CD14-positive monocyte (primary cell): ENCODE results near the gene STRN. TPM values are rescaled to one million over a fixed set of nuclear protein-coding genes. Genes with fewer than 3 reads are reported as not detected.

Experiments
- DNase-seq, 3 donors: peaks; one replicate each; pipeline ENCODE4 v3.0.0-alpha.2; 2011 to 2022
- H2AFZ ChIP-seq: 2 replicates; pipeline ENCODE4 v1.6.0; 2012; ENCODE audit warnings: mild to moderate bottlenecking, low read depth, low read length, inconsistent platforms; ENCODE audit not compliant: insufficient read depth, poor library complexity, severe bottlenecking
- H3K27ac ChIP-seq, 2 donors: 1 replicate in 1 of 2; 2 replicates in 1 of 2; pipeline ENCODE4 v1.5.1; 2012 to 2013; ENCODE audit warnings: low read length in 2 of 2, control low read depth in 1 of 2, inconsistent platforms in 1 of 2, low read depth in 1 of 2, mild to moderate bottlenecking in 1 of 2
- H3K27me3 ChIP-seq, 2 donors: one replicate each; pipeline versions ENCODE4 v1.6.0 to v1.6.1; 2011 to 2013; ENCODE audit warnings: low read length in 2 of 2; ENCODE audit not compliant: control insufficient read depth in 2 of 2, insufficient read depth in 2 of 2
- H3K36me3 ChIP-seq, 2 donors: replicated peaks in 1 of 2; 1 replicate in 1 of 2; 2 replicates in 1 of 2; pipeline versions ENCODE4 v1.5.1 to v1.6.1; 2012 to 2013; ENCODE audit warnings: low read length in 2 of 2, control low read depth in 1 of 2, inconsistent platforms in 1 of 2, mild to moderate bottlenecking in 1 of 2; ENCODE audit not compliant: insufficient read depth in 2 of 2, control insufficient read depth in 1 of 2
- H3K4me1 ChIP-seq, 2 donors: 1 replicate in 1 of 2; 2 replicates in 1 of 2; pipeline versions ENCODE4 v1.5.1 to v1.6.1; 2012 to 2013; ENCODE audit warnings: low read length in 2 of 2, control low read depth in 1 of 2, inconsistent platforms in 1 of 2, mild to moderate bottlenecking in 1 of 2, moderate library complexity in 1 of 2; ENCODE audit not compliant: insufficient read depth in 2 of 2, control insufficient read depth in 1 of 2
- H3K4me2 ChIP-seq: replicated peaks from 2 replicates; pipeline ENCODE3; 2012; ENCODE audit warnings: low read length, moderate library complexity, mild to moderate bottlenecking; ENCODE audit not compliant: poor library complexity, severe bottlenecking; ENCODE audit errors: extremely low read depth
- H3K4me3 ChIP-seq, 3 experiments: fragments of 200-600 bp in 1 of 3; sonication (generic) in 1 of 3; replicated peaks in 1 of 3; 1 replicate in 2 of 3; 2 replicates in 1 of 3; pipeline ENCODE4 v1.5.1; 2011 to 2013; ENCODE audit warnings: low read length in 3 of 3, mild to moderate bottlenecking in 3 of 3, control low read depth in 2 of 3, low read depth in 2 of 3, inconsistent platforms in 1 of 3, moderate library complexity in 1 of 3
- H3K79me2 ChIP-seq: 2 replicates; pipeline ENCODE4 v1.6.0; 2012; ENCODE audit warnings: mild to moderate bottlenecking, control low read depth, inconsistent platforms, low read length, moderate library complexity; ENCODE audit not compliant: insufficient read depth
- H3K9ac ChIP-seq: 2 replicates; pipeline ENCODE4 v1.6.0; 2017; ENCODE audit warnings: low read length, mild to moderate bottlenecking; ENCODE audit not compliant: insufficient read depth, poor library complexity, severe bottlenecking
- H3K9me3 ChIP-seq, 2 donors: replicated peaks in 1 of 2; 1 replicate in 1 of 2; 2 replicates in 1 of 2; pipeline versions ENCODE4 v1.5.1 to v1.6.1; 2012 to 2013; ENCODE audit warnings: low read length in 2 of 2, control low read depth in 1 of 2; ENCODE audit not compliant: control insufficient read depth in 1 of 2, insufficient read depth in 1 of 2
- H4K20me1 ChIP-seq: 2 replicates; pipeline ENCODE4 v1.6.0; 2012; ENCODE audit warnings: mild to moderate bottlenecking, low read length, control low read depth, moderate library complexity; ENCODE audit not compliant: insufficient read depth
- H3K27ac Mint-ChIP-seq, 7 donors: one replicate each; pipeline ENCODE4 v1.8.0; 2020; ENCODE audit warnings: mild to moderate bottlenecking in 7 of 7, mixed read lengths in 7 of 7, moderate library complexity in 6 of 7, inconsistent platforms in 2 of 7
- H3K27me3 Mint-ChIP-seq, 3 donors: one replicate each; pipeline ENCODE4 v1.8.0; 2021 to 2022; ENCODE audit warnings: low read depth in 3 of 3, mild to moderate bottlenecking in 3 of 3, mixed read lengths in 3 of 3, moderate library complexity in 3 of 3, inconsistent platforms in 1 of 3
- H3K36me3 Mint-ChIP-seq, 2 donors: one replicate each; pipeline ENCODE4 v1.8.0; 2020; ENCODE audit warnings: mixed read lengths in 2 of 2, inconsistent platforms in 1 of 2, mild to moderate bottlenecking in 1 of 2
- H3K4me1 Mint-ChIP-seq: one replicate; pipeline ENCODE4 v1.8.0; 2020; ENCODE audit warnings: mild to moderate bottlenecking, mixed read lengths
- H3K4me3 Mint-ChIP-seq, 2 donors: one replicate each; pipeline ENCODE4 v1.8.0; 2020; ENCODE audit warnings: mild to moderate bottlenecking in 2 of 2, mixed read lengths in 2 of 2, moderate library complexity in 1 of 2
- H3K9me3 Mint-ChIP-seq, 7 donors: one replicate each; pipeline ENCODE4 v1.8.0; 2020 to 2022; ENCODE audit warnings: mixed read lengths in 7 of 7, mild to moderate bottlenecking in 6 of 7, moderate library complexity in 6 of 7, inconsistent platforms in 2 of 7
- CTCF ChIP-seq: fragments of 200-600 bp; IDR thresholded peaks from one replicate; pipeline ENCODE4 v1.8.0; 2022; ENCODE audit warnings: antibody characterized with exemption, mild to moderate bottlenecking
- WGBS: methylation state at CpG from one replicate; pipeline ENCODE4 v1.1.5; 2013; ENCODE audit warnings: missing lambda C conversion rate; ENCODE audit not compliant: insufficient coverage; 5-methylcytosine and 5-hydroxymethylcytosine counted together
- intact Hi-C, 2 donors: fragments of 100-400 bp; cut with micrococcal nuclease; formaldehyde crosslinking; loops; one replicate each; pipeline versions ENCODE4 v1.15.0 to v1.15.1; 2023
- polyA plus RNA-seq, 3 donors: library from polyadenylated mRNA; depleted of rRNA in 1 of 3; unstranded in 2 of 3; stranded (reverse) in 1 of 3; fragments of 300-500 nt in 2 of 3; fragments of >200 nt in 1 of 3; fragmentation: Illumina TruSeq in 2 of 3; gene quantifications; 1 replicate in 2 of 3; 2 replicates in 1 of 3; pipeline ENCODE4 v1.2.3, GENCODE V29; 2012 to 2021

The STRN gene
- polyA plus RNA-seq, 3 donors: 7.0 to 15.7 (median 10.7) TPM

GRCh38 chr2:36843838-36844237 is 122.5 kb downstream of the STRN start:
- DNase-seq: no peak
- Histone ChIP-seq H3K27ac (no peak overlapping the region), H3K27me3 (no peaks in the 10 kb centered on the region), H3K9ac (no peak overlapping the region), H3K79me2 (no peaks in the 10 kb centered on the region), H3K36me3 (peaks cover 18 to 44% of the 10 kb centered on the region in 2 donors), H3K4me1 (no peaks in the 10 kb centered on the region), H4K20me1 (no peaks in the 10 kb centered on the region), H3K4me2 (no peak overlapping the region), H2AFZ (no peak overlapping the region), H3K4me3 (no peak overlapping the region), H3K9me3 (no peaks in the 10 kb centered on the region)
- Mint-ChIP-seq H3K27ac (peak overlapping the region in 1 of 7 donors; percentile 0), H3K27me3 (no peaks in the 10 kb centered on the region), H3K4me3 (no peak overlapping the region), H3K4me1 (no peaks in the 10 kb centered on the region), H3K36me3 (peaks cover 34 to 39% of the 10 kb centered on the region in 2 donors), H3K9me3 (peaks cover 0 to 3% (median 0%) of the 10 kb centered on the region in 7 donors)
- intact Hi-C loops: no loop called here
- no peak for TF ChIP-seq CTCF

- Histone ChIP-seq H3K9me3 (no peaks in the 10 kb centered on the region), H3K27ac (no peak overlapping the region), H3K4me2 (no peak overlapping the region), H3K79me2 (no peaks in the 10 kb centered on the region), H3K27me3 (no peaks in the 10 kb centered on the region), H2AFZ (no peak overlapping the region), H3K36me3 (peaks cover 5 to 21% of the 10 kb centered on the region in 2 donors), H4K20me1 (no peaks in the 10 kb centered on the region), H3K4me1 (no peaks in the 10 kb centered on the region), H3K4me3 (no peak overlapping the region), H3K9ac (no peak overlapping the region)
- Mint-ChIP-seq H3K27me3 (no peaks in the 10 kb centered on the region), H3K36me3 (peaks cover 18 to 23% of the 10 kb centered on the region in 2 donors), H3K27ac (peak overlapping the region in 1 of 7 donors; percentile 52), H3K4me1 (no peaks in the 10 kb centered on the region), H3K9me3 (peaks cover 0 to 3% (median 0%) of the 10 kb centered on the region in 7 donors), H3K4me3 (no peak overlapping the region)
- intact Hi-C loops: no loop called here
- TF ChIP-seq CTCF: no peak
- no peak for DNase-seq
- WGBS: 89% methylated on average over 1 of the region's 4 CpGs
These were observed 126.2 kb downstream of the STRN start for GRCh38 chr2:36839976-36840617.
